DMS114 treated with DMSO at 0.1 percent for 48 hours (cell line): ENCODE results near the gene NSD2.
A peak's percentile ranks its signal among the peaks of the same experiment; 100 is the strongest.
"Not testable (repeated sequence)": the region's sequence is repeated elsewhere in the genome, so short reads cannot be mapped to it uniquely, and the experiment has no call there.

Experiments used
- DNase-seq: peaks from one replicate; lab custom pipeline; 2025; ENCODE audit not compliant: unreplicated experiment; lab: John Stamatoyannopoulos, UW

NSD2 gene

DNA sequence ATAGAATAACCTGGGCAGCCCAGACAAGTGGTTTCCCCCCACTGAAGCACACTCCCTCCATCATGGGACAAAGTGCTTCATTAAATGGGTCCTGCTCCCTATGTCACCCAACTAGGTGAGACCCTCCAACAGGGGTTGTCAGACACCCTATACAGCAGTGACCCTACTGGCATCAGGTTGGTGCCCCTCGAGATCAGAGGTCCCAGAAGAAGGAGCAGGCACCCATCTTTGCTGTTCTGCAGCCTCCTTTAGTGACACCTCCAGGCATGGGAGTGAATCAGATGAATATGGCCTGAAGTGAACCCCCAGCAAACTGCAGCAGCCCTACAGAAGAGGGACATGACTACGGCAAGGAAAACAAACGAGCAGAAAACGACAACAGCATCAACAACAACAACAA is 126.5 kb downstream of the NSD2 start:
- DNase-seq, result no peak

DNA sequence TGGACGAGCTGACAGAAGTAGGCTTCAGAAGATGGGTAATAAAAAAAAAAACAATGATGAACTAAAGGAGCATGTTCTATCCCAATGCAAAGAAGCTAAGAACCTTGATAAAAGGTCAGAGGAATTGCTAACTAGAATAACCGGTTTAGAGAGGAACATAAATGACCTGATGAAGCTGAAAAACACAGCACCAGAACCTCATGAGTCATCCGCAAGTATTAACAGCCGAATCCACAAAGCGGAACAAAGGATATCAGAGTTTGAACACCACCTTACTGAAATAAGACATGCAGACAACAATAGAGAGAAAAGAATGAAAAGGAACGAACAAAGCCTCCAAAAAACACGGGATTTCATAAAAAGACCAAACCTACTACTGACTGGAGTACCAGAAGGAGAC is 127.1 kb downstream of the NSD2 start:
- no peak for DNase-seq

DNA sequence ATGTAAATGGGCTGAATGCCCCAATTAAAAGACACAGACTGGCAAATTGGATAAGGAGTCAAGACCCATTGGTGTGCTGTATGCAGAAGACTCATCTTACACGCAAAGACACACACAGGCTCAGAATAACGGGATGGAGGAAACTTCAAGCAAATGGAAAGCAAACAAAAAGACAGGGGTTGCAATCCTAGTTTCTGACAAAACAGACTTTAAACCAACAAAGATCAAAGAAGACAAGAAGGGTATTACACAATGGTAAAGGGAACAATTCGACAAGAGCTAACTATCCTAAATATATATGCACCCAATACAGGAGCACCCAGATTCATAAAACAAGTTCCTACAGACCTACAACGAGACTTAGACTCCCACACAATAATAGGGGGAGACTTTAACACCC is 128.1 kb downstream of the NSD2 start:
- DNase-seq, result not testable (repeated sequence)

DNA sequence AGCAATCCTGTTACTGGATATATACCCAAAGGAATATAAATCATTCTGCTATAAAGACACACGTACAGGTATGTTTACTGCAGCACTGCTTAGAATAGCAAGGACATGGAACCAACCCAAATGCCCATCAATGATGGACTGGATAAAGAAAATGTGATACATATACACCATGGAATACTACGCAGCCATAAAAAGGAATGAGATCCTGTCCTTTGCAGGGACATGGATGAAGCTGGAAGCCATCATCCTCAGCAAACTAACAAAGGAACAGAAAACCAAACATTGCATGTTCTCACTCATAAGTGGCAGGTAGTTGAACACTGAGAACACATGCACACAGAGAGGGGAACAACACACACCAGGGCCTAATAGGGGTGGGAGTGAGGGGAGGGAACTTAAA is 132.2 kb downstream of the NSD2 start:
- not testable (repeated sequence) for DNase-seq

DNA sequence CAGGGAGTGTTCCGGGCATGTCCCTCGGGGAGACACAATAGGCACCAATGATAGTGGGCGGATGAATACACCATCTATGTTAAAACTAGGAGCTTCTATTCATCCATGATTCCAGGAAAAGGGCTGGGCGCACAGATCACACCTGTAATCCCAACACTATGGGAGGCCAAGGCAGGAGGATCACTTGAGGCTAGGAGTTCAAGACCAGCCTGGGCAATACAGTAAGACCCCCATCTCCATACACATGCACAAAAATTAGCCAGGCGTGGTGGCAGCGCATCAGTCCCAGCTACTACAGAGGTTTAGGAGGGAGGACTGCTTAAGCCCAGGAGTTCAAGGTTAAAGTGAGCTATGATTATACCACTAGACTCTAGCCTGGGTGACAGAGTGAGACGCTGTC is 135.2 kb downstream of the NSD2 start:
- DNase-seq, result no peak

DNA sequence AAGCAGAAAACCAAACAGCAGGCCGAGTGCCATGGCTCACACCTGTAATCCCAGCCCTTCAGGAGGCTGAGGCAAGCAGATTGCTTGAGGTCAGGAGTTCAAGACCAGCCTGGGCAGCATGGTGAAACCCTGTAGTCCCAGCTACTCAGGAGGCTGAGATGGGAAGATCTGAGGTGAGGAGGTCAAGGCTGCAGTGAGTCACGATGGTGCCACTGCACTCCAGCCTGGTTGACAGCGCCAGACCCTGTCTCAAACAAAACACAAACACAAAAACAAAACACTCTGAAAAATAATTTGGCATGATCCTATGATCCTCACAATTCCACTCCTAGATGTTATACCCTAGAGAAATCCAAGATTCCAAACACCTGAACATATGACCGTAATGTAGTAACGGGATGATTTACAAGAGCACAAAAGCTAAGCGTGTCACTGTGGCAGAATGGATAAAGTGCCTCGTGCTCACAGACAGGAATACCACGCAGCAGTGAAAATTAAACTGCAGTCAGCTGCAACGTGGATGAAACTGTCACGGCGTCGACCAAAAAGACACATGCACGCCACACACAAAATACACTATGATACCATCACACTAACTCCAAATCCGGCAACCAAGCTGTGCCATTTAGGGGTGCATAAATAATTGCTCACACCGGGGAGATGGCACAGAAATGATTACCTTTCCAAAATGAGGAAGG is 135.9 kb downstream of the NSD2 start:
- no peak for DNase-seq

DNA sequence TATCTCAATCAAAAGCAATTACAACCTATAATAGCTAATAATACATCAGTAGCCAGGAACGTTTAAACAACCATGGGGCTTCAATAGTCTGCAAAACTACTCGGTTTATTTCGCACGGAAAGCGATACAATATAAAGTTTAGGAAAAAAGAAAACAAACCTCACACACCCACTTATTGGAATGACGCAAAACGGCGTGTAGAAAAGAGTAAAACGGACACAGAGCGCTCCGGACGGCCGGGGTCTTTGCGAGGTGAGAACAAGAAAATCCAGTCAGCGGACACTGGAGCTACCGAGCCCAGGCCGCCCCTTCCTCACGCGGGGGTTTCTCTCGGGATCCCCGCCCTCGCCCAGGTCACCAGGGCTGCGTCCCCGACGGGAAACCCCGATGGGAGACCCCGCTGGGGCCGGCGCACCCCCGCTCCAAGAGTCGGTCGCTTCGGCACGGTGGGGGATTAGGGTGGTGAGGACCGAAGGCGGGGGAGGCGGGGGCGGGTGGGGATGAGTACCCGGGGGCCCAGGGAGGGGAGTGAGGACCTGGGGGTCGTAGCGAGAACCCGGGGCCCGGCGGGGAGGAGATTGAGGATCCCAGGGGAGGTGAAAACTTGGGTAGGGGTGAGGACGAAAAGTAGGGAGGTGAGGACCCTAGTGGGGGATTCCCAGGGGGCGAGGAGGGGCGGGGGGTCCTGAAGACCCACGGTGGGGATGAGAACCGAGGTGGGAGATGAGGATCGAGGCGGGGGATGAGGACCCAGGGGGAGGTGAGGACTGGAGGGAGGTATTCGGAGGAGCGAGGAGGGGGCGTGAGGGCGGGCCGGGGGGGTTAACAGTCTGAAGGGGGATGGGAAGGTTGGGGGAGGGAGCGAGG is 136.8 kb downstream of the NSD2 start:
- DNase-seq, result no peak

DNA sequence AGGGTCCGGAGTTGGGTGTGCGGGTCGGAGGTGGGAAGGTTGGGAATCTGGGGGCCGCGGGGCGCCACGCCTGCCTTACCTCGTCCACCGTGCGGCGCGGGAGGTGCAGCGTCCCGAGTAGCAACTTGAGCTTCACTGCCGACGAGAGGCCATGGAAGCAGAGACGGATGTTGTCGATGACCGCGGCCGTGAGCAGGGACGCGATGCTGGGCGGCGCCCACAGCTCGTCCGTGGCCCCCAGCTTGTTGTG is 137.4 kb downstream of the NSD2 start:
- DNase-seq, result no peak

DNA sequence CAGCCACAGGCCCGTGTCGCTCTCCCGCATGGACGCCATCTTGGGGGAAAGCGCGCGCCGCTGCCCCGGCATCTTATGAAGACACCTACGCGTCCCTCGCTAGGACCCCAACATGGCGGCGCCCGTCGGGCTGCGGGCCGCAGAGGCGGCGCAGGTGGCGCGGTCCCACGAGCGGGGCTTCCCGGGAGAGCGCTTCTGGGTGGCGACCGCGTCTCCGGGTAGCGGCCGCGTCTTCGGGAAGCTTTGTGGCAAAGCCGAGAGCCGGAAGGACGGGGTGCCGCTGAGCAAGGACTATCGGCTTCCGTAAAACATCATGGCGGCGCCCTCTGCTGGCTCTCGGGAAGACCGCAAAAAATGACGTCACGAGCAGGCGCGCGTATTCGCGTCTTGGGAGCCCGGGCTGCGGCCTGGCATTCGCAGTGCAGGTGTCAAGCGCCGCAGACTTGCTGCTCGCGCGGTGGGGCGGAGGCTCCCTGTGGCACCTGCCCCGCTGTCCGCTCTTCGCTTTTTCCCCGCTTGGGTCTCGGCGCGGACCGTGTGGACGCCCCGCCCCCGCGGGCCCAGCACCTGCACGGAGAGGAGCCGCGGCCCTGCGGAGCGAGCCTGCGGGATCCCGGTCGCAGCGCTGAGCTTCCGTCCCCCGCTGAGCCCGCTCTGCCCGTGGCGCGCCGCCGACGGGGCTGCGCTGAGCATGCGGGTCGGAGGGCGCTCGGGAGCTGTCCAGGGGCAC is 137.9 kb downstream of the NSD2 start, which contains the start of gene NELFA:
Gene NELFA, minus strand, starts transcription at position 54 of the 730 bp plus-strand sequence. Its CDS starts 15 bp downstream, at position 39.
- DNase-seq, result peak; percentile 79

DNA sequence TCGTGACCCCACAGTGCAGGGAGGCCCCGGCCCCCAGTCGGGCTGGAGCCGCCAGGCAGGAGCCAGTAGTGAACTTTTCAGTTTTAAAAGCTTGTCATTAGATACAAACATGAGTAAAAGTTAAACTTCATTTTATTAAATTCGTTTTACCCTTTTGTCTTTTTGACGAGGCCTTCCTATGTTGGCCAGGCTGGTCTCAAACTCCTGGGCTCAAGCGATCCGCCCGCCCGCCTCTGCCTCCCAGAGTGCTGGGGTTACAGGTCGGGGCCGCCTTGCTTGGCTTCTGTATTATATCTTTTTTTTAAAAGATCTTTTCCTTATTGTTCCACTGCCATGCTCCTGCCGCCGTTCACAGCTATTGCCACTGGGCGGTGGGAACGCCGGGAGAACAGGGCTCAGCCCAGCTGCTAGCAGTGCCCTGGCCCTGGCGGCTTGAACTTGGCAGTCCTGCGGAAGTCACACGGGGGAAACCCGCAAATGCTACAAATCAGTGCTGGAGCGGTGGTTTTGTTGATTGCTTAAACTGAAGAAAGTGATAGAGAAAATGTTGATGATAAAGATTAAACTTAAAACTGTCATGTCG is 138.5 kb downstream of the NSD2 start:
- peak; percentile 59 for DNase-seq

DNA sequence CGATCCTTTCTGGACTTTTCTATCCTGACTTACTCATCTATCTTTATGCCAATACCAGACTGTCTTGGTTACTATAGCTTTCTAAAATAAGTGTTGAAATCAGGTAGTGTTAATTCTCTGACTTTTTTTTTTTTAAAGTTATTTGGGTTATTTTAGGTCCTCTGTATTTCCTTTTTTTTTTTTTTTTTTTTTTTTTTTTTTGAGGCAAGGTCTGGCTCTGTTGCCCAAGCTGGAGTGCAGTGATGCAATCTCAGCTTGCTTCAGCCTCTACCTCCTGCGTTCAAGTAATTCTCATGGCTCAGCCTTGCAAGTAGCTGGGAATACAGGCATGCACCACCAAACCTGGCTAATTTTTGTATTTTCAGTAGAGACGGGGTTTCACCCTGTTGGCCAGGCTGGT is 140.4 kb downstream of the NSD2 start:
- DNase-seq, result no peak

DNA sequence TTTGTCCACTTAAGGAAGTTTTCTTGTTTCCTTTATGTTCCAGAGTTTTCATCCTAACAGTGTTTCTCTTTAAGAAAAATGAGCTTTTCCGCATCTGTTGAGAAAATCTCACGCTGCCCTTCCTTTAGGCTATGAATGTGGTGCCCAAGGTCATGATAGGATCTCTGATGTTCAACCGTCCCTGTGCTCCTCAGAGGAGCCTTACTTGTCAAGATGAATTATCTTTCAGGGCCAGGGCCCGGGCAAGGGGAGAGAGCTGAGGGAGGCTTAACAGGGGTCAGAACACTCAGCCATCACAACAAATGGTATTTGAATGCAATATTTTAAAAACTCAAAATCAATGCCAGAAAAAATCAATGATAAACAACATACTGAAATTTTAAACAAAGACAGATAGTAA is 143.8 kb downstream of the NSD2 start:
- no peak for DNase-seq

DNA sequence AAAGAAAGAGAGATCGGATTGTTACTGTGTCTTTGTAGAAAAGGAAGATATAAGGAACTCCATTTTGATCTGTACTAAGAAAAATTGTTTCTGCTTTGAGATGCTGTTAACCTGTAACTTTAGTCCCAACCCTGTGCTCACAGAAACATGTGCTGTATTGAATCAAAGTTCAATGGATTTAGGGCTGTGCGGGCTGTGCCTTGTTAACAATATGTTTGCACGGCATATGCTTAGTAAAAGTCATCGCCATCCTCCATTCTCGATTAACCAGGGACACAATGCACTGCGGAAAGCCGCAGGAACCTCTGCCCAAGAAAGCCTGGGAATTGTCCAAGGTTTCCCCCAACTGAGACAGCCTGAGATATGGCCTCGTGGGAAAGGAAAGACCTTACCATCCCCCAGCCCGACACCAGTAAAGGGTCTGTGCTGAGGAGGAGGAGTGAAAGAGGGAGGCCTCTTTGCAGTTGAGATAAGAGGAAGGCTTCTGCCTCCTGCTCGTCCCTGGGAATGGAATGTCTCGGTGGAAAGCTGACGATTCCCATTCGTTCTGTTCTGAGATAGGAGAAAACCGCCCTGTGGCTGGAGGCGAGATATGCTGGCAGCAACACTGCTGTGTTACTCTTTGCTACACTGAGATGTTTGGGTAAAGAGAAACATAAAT is 150.3 kb downstream of the NSD2 start:
- not testable (repeated sequence) for DNase-seq

DNA sequence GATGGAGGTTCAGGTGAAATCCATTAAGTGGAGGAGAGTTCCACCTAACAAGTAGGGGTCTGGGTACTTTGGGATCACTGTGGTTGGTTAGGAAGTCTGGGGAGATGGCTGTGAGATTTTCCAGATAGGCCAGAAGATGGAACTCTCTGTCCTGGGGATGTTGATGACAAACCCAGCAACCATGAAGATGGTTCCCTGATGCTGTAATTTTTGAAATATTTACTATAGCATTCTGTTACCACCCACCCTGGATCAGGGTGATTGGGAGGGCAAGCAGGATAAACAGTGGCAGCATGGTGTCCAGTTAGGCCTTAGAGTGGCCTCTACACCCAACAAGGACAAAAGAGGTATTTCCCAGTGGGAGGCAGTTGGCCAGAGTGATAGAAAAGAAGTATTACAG is 153.5 kb downstream of the NSD2 start:
- DNase-seq, result no peak

DNA sequence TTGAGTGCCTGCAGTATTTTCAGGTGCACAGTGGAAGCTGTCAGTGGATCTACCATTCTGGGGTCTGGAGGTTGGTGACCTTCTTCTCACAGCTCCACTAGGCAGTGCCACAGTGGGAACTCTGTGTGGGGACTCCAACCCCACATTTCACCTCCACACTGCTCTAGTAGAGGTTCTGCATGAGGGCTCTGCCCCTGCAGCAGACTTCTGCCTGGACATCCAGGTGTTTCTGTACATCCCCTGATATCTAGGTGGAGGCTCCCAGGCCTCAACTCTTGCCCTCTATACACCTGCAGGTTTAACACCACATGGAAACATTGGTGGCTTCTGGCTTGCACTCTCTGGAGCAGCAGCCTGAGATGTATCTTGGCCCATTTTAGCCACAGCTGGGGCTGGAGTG is 154.6 kb downstream of the NSD2 start:
- DNase-seq, result no peak

DNA sequence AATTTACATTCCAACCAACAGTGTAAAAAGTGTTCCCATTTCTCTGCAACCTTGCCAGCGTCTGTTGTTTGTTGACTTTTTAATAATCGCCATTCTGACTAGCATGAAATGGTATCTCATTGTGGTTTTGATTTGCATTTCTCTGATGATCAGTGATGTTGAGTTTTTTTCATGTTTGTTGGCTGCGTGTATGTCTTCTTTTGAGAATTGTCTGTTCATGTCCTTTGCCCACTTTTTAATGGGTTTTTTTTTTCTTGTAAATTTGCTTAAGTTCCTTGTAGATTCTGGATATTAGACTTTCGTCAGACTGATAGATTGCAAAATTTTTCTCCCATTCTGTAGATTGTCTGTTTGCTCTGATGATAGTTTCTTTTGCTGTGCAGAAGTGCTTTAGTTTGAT is 155.9 kb downstream of the NSD2 start:
- not testable (repeated sequence) for DNase-seq

DNA sequence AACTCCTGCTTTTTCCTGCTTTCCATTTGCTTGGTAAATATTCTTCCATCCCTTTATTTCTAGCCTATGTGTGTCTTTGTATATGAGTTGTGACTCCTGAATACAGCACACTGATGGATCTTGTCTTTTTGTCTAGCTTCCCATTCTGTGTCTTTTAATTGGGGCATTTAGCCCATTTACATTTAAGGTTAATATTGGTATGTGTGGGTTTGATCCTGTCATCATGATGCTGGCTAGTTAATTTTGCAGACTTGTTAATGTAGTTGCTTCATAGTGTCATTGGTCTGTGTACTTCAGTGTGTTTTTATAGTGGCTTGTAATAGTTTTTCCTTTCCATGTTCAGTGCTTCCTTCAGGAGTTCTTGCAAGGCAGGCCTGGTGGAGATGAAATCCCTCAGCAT is 160.0 kb downstream of the NSD2 start:
- not testable (repeated sequence) for DNase-seq
